ENCODE results near the gene PIM3.

Gene PIM3

DNA sequence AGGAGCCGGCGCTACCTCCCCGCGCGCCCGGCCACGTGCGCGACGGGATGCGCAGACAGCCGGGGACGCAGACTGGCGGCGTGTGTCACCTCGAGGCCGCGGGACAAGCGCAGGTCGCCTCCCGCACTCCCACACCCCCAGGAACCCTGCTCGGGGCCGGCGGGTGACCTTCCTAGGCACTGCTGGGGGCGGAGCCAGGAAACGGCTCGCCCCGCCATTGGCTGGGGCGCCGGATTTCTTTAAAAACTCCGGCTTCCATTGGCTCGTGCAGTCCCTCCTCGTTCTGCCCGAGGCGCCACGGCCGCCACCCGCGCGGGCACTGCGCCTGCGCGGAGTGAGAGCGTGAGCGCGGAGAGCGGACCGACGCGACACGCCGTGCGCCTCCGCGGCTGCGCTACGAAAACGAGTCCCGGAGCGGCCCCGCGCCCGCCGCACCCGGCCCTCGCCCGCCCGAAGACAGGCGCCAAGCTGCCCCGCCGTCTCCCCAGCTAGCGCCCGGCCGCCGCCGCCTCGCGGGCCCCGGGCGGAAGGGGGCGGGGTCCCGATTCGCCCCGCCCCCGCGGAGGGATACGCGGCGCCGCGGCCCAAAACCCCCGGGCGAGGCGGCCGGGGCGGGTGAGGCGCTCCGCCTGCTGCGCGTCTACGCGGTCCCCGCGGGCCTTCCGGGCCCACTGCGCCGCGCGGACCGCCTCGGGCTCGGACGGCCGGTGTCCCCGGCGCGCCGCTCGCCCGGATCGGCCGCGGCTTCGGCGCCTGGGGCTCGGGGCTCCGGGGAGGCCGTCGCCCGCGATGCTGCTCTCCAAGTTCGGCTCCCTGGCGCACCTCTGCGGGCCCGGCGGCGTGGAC, at the start of gene PIM3:
Gene PIM3 (plus strand): TSS at position 614 of the 846 bp plus-strand sequence. CDS start 176 bp downstream, at position 790.
- DNase-seq (ENCODE audit: low read depth): peak; percentile 80

DNA sequence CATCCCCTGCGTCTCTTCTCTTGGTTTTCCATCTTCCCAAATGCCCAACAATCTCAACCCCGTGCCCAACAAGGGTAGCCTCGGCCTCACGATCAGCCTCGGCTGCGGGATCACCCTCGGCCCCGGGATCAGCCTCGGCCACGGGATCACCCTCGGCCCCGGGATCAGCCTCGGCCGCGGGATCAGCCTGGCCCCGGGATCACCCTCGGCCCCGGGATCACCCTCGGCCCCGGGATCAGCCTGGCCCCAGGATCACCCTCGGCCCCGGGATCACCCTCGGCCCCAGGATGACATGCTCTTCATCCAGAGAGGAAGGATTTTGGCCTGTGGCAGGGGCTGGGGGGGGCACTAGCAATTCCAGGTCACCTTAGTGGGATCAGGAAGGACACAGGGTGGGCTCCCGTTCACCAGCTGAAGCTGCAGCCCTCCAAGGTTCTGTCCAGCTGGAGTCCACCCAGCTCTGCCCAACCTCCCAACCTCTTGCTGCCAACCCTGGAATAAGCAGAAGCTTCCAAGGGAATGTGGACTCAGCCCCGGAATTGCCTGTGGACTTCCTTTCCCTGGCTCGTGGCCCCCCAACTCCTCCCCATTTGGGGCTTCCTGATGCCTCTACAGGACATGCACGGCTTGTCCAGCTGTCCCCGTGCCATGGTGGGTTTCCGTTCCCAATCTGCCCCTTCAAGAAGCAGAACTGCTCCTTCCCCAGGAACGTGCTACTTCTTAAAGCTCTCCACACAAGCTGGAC, 48.5 kb upstream of the PIM3 start:
- no peak for DNase-seq (ENCODE audit: low read depth)

DNA sequence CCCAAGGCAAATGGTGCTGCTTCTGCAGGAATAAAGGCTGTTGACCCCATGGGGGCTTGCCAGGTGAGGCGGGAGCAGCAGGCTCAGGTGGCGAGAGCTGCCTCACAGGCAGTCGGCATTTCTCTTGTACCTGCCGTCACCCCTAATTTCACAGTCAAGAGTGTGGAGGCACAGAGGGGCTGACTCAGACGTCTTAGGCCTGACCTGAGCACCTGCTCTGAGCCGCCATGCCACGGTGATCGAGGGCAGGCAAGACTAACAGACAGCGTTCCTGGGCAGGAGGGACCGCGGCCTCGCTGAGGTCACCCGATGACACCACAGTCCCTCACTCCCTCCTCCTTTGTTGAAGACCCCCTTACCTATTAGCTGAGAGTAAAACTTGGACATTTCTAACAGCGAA, 47.5 kb upstream of the PIM3 start:
- DNase-seq (ENCODE audit: low read depth): no peak

DNA sequence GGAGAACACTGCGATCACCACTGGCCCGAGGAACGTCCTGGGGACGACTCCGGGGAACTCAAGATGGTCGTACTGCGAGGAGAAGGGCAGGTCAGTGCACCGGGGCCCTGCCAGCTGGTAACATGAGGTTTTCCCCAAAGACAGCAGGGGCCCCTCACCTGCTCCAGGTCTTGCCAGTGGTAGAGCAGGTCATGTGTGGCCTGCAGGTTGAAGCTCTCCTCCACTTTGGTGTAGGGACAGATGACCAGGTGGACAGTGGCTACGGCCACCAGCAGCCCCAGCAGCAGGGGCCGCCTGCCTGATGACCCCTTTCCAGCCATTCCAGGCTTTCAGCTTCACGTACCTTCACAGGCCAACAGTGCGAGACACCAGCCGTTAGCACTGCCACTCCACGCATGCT, 47.1 kb upstream of the PIM3 start:
- no peak for DNase-seq (ENCODE audit: low read depth)

DNA sequence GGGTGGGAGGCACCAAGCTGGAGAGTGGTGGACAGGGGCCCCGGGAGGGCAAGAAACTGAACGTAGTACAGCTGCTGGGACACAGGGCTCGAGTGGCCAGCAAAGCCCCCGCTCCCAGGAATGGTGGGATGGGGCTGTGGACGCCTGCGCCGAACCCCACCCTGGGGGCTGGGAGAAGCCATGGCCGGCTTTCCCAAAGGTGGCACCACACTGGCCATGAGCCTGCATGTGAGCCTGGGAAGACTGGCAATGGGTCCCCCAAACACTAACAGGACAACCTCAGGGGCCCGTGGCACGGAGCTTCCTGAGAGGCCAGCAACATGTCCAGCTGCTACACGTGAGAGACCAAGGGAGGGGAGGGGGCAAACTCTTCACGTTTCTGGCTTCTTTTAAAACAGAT, 46.3 kb upstream of the PIM3 start:
- no peak for DNase-seq (ENCODE audit: low read depth)

DNA sequence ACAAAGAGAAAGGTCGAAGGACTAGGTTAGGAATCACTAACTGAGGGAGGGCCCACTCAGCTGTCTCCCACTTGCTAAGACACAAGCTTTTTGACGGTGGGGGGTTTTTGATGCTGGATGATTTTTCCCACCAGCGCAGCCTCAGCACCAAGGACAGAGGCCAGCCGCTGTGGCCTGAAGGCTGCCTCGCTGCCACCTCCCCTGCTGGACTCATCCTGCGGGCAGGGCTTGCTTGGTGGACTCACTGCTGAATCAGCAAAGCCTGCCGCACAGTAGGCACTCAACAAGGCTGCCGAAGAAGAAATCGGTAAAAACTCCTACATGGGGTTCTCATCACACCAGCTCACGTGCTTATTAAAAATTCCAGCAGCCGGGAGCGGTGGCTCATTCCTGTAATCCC, 45.0 kb upstream of the PIM3 start:
- no peak for DNase-seq (ENCODE audit: low read depth)

DNA sequence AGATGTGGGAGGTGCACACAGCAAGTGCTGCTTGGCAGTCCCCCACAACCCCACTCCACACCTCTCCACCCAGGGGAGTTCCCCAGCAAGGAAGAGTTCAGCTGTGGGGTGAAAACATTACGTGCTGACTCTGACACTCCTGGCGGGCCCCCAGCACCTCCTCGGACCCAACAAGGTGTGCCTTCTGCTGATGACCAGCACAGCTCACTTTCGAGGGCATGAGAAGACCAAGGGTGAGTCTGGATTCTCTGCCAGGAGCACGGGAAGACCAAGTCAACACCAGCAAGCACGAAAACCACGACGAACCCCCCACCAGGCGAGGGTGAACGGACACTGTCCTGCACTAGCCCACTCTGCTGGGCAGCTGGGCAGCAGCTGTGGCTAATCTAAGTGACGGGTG, 43.7 kb upstream of the PIM3 start:
- no peak for DNase-seq (ENCODE audit: low read depth)

DNA sequence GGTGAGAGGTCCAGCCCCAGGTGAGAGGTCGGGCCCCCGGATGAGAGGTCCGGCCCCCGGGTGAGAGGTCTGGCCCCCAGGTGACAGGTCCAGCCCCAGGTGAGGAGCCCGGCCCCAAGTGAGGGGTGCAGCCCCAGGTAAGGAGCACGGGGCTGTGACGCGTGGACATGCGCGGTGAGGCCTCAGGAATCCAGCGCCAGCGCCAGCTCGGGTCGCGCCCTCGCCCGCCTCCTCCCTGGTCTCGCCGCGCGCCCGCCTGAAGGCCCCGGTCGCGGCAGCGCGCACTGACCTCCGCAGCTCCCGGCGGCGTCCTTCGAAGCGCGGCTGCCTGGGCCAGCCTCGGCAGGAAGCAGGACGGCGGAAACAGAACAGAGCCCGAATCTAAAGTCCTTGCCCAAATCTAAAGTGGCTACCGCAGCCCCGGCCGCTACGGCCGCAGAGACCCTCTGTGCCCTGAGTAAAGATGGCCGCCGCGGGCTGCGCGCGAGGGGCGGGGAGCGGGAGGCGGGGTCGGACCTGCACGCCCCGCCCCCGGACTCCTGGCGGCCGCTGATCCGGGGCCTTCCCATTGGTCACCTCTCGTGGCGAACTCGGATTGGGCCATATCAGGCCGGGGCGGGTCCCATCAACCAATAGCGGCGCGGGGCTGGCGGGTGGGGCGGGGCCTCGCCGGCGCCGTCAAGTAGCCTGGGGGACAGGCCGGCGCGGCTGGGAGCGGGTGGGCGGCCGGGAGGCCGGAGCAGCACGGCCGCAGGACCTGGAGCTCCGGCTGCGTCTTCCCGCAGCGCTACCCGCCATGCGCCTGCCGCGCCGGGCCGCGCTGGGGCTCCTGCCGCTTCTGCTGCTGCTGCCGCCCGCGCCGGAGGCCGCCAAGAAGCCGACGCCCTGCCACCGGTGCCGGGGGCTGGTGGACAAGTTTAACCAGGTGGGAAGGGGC, 42.3 kb upstream of the PIM3 start, which contains the start of the genes ALG12 and CRELD2:
Gene ALG12 (minus strand): TSS at position 465 of the 937 bp plus-strand sequence. CDS start 4,673 bp downstream, outside the sequence.
Gene CRELD2 (plus strand): TSS at position 661 of the 937 bp plus-strand sequence. CDS start 136 bp downstream, at position 797.
- peak; percentile 96 for DNase-seq (ENCODE audit: low read depth)

DNA sequence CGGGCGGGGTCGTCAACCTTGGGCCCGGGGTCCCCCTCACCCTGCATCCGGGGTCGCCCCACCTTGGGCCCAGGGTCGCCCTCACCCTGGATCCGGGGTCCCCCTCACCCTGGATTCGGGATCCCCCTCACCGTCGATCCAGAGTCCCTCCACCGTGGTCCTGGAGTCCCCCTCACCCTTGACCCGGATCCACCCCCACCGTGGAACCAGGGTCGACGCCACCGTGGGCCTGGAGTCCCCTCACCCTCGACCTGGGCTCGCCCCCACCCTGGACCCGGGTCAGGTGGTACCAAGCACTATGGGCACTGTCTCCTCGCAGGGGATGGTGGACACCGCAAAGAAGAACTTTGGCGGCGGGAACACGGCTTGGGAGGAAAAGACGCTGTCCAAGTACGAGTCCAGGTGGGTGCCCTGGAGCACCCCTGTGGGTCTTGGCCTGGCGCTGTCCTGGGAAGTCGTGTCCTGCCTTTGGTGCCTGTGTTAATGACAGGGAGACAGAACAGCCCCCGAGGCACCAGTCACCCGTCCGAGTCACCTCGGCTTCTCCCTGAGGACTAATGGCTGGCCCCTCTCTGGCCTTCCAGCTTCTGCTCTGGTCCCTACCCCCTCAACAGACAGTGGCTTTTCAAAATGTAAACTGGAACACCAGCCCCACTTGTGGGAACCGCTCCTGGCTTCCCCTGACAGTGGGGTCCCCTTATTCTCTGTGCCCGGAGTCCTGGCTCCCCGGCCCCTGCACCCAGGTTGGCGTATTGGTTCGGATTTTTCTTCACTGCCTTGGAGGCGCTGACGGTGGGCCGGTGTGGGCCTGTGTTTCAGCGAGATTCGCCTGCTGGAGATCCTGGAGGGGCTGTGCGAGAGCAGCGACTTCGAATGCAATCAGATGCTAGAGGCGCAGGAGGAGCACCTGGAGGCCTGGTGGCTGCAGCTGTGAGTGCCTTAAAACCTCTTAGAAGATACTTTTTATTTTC, 41.4 kb upstream of the PIM3 start:
- DNase-seq (ENCODE audit: low read depth): no peak

DNA sequence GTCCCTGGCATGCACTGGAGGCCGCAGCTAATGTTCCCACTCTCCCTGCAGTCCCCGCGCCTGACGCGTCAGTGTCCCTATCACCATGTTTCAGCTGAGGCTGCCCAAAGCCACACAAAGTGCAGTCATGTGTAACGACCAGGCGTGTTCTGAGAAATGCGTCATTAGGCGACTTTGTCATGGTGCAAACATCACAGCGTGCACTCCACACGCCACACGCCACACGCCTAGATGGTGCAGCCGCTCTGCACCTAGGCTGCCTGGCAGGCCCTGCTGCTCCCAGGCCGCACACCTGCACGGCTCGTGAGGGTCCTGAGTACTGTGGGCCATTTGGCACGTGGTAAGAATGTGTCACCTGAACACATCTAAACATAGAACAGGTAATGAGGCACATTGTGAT, 39.7 kb upstream of the PIM3 start:
- DNase-seq (ENCODE audit: low read depth): no peak

DNA sequence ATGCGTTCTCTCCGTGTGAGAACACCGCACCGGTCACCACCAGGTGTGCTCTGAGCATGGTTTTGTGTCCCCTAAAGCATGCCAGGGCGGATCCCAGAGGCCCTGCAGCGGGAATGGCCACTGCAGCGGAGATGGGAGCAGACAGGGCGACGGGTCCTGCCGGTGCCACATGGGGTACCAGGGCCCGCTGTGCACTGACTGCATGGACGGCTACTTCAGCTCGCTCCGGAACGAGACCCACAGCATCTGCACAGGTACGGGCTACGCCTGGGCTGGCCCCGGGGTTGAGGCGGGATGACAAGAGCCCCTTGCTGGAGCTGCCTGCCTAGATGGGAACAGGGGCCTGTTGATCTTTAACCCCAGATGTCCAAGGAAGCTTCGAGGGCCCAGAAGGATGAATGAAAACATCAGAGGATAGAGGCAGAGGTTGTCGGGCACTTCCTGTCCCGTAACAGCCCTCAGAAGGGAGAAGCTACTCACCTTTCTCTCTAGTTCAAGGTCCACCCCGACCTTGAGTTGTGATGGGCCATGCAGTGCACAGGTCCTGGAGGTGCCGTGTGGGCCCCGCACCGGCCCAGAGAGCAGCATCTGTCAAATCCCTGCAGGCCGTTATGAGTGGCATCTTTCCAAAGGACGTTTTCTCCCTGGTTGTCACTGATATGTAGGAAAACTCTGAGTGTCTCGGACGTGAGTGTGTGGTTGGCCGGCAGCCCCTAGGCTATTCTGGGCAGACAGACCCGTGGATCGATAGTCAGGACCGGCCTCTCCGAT, 38.9 kb upstream of the PIM3 start:
- no peak for DNase-seq (ENCODE audit: low read depth)

DNA sequence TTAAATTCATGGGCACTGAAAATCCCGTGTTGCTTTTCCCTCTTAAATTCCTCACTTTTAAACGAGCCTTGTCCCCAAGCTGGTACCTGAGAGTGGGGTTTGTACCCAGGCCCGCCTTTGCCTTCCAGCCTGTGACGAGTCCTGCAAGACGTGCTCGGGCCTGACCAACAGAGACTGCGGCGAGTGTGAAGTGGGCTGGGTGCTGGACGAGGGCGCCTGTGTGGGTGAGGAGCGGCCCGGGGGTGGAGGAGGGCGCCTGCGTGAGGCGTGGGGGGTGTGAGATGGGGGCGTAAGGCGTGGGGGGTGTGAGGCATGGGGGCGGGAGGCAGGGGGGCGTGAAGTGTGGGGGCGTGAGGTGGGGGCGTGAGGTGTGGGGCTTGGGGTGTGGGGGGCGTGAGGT, 38.1 kb upstream of the PIM3 start:
- DNase-seq (ENCODE audit: low read depth): no peak

DNA sequence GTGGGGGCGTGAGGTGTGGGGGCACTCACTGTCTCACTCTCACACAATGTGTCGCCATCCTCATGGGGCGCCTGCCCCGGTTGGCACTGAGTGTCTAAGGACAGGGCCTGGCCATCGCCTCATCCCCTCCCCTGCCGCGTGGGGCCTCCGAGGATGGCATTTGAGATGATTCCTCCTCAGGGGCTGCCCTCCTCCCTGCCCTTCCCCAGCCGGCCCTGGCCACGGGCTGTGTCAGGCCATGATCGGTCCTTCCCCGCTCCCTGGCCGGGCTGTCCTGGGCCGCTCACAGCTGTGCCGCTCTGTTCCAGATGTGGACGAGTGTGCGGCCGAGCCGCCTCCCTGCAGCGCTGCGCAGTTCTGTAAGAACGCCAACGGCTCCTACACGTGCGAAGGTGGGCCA, 37.6 kb upstream of the PIM3 start:
- DNase-seq (ENCODE audit: low read depth): no peak

DNA sequence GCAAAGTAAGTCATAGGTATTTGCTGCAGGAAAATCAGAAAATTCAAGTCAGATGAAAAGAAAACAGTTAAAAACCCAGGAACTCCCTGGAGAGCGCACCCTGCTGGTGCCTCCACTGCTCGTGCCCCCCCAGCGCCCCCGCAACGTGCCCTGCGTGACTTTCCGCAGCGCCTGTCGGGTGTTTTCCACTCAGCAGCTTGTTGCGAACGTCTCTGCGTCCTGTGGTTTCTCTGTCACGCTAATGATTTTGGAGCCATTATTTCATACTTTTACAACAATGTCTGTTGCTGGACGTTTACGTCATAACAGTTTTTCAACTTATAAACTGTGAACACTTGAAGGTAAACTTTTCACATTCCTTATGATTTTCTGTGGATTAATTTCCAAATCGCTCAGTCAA, 37.1 kb upstream of the PIM3 start:
- DNase-seq (ENCODE audit: low read depth): no peak

DNA sequence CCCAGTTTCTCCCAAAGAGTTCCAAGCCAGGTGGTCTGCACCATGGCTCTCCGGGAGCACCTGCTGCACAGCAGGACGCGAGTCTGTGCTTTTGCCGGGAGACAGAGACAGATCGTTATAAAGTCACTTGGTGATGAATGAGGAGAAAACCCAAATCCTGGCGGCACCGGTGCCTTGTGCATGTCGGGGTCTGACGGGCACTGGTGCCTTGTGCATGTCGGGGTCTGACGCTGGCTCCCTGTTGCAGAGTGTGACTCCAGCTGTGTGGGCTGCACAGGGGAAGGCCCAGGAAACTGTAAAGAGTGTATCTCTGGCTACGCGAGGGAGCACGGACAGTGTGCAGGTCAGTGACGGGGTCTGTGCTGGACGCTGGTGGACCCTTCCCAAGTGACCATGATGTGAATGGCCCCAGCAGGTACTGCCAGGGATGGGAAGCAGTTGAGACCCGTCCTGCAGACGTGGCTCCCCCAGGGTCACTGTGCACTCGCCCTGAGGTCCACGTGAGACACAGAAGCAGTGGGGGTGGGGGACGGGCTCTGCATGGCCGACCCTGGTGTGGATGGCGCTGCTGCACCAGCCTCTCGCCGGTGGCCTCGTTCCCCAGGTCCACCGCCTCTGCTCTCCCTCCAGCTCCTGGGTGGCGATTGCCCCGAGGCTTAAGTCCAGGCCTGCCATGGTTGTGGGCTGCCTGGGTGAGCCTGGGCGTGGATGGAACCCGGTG, 36.3 kb upstream of the PIM3 start:
- no peak for DNase-seq (ENCODE audit: low read depth)

DNA sequence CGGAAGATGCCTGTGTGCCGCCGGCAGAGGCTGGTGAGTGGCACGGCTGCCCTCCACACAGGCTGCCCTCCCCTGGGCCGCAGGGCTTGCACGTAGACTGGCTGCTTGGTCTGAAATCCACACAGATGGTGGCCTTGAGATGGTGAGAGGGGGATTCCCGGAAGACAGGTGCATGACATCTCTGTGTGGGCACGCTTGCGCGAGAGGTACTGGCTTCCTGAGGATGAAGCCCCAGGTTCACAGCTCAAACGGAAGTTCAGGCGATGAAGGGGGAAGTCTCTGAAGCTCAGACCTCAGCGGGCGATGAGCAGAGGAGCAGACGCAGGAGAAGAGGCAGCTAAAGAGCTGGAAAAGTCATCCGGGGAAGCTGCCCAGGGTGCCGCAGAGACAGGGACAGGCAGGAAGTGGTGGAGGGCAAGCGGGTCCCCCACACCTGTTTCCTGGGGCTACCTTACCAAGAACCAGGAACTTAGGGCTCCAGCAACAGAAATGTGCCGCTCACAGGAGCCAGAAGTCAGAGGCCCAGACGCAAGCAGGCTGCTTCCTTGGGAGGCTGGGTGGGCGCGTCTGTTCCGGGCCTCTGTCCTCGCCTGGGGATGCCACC, 34.9 kb upstream of the PIM3 start:
- DNase-seq (ENCODE audit: low read depth): peak; percentile 55

DNA sequence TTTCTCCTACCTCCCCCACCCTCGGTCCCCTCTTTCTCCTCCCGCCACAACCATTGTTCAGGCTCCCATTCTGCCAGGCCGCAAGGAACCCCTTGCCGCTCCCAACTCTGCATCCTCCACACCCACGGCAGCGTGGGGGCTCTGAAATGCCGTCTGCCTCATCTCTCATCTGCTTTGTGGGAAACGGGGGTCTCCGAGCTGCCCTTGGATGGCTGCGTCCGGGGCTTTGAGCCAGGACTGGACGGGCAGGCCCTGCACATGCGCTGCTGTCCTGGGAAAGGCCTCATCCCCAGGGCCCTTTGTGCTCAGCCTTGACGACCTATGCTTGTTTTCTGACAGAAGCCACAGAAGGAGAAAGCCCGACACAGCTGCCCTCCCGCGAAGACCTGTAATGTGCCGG, 33.7 kb upstream of the PIM3 start:
- no peak for DNase-seq (ENCODE audit: low read depth)

DNA sequence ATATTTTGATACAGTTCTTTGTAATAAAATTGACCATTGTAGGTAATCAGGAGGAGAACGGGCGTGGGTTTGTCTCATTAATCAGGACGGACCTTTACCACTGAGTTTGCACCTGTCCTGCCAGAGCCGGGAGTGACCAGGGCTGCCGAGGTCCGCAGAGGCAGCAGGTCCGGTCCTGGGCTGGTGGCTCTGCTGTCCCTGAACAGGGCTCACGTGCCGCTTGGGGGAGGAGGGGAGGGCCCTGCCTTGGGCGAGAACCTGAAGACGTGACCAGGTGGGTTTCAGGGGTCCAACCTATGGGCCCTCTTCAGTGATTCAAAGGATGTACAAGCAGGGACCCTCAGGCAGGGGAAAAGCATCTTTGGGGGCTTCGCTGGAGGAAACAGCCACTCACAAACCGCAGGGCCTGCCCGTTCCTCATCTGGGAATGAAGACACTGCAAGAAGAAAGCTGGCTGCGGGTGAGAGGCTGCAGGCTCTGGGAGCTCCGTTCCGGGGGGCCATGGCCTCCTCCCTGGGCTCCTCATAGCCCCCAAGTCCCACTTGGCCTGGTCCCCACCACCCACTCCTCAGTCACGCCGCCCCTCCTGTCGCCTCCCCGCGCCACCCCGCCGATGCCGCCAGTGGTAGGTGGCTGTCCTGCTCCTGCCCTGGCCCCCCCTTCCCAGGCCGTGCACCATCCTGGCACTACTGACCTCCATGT, 32.9 kb upstream of the PIM3 start:
- DNase-seq (ENCODE audit: low read depth): no peak

DNA sequence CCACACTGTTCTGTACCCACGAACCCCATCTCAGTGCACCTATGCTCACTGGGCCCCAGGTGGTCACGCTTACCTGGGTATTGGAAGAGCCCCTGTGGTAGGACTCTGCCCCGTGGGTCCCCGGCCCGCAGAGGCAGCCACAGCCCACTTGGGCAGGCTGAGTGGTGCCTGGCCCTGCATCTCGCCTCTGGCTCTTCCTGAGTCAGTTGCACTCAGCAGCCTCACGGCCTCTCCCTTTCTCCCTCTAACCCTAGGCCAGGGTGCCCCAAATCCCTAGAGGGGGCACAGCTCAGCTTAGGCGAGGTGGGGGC, 32.4 kb upstream of the PIM3 start:
- DNase-seq (ENCODE audit: low read depth): no peak
